Epithelial cell of prostate (primary cell): Measurements from ENCODE around the gene SMG7.

Source experiments
- DNase-seq: peaks from one replicate; pipeline ENCODE4 v3.0.0-alpha.2; 2011; ENCODE audit warnings: low read depth, low spot score
- H3K27ac ChIP-seq: fragments of 450-650 bp; 2 replicates; pipeline ENCODE4 v1.5.1; 2017; ENCODE audit warnings: mild to moderate bottlenecking

Gene SMG7

GRCh38 chr1:183582021-183582713, 109.9 kb downstream of the SMG7 start:
- no peak overlapping the region for H3K27ac ChIP-seq
- DNase-seq, result no peak

- H3K27ac ChIP-seq, result no peak overlapping the region
- DNase-seq, result no peak
These were observed 111.2 kb downstream of the SMG7 start for GRCh38 chr1:183583466-183583865.

- no peak overlapping the region for H3K27ac ChIP-seq
- DNase-seq, result no peak
These were observed 111.8 kb downstream of the SMG7 start for GRCh38 chr1:183584147-183584546.

GRCh38 chr1:183585038-183585437, 112.7 kb downstream of the SMG7 start:
- no peak overlapping the region for H3K27ac ChIP-seq
- DNase-seq, result no peak

- no peak overlapping the region for H3K27ac ChIP-seq
- DNase-seq, result no peak
These were observed 114.2 kb downstream of the SMG7 start for GRCh38 chr1:183586455-183586854.

- no peak for DNase-seq
- no peak overlapping the region for H3K27ac ChIP-seq
These were observed 114.6 kb downstream of the SMG7 start for GRCh38 chr1:183586926-183587325.

- peak overlapping the region; percentile 90 for H3K27ac ChIP-seq
- DNase-seq, result no peak
These were observed 116.5 kb downstream of the SMG7 start for GRCh38 chr1:183588827-183589226.

GRCh38 chr1:183589384-183589783, 117.1 kb downstream of the SMG7 start:
- peak overlapping the region; percentile 90 for H3K27ac ChIP-seq
- no peak for DNase-seq

- peak overlapping the region; percentile 90 for H3K27ac ChIP-seq
- no peak for DNase-seq
These were observed 117.6 kb downstream of the SMG7 start for GRCh38 chr1:183589874-183590243.

- peak within 1 kb of the TSS; percentile 90 for H3K27ac ChIP-seq
- peak; percentile 57 for DNase-seq
These were observed 118.2 kb downstream of the SMG7 start, which contains the start of gene NCF2 for GRCh38 chr1:183590244-183591191. TSS of gene NCF2 (minus strand) at chr1:183590459. CDS start at chr1:183590329, 130 bp downstream.

- DNase-seq, result no peak
- peak overlapping the region; percentile 4 for H3K27ac ChIP-seq
These were observed 120.4 kb downstream of the SMG7 start for GRCh38 chr1:183592733-183593132.

- no peak for DNase-seq
- H3K27ac ChIP-seq, result peak overlapping the region; percentile 4
These were observed 121.1 kb downstream of the SMG7 start for GRCh38 chr1:183593356-183593755.

GRCh38 chr1:183595537-183595936, 123.2 kb downstream of the SMG7 start:
- H3K27ac ChIP-seq, result no peak overlapping the region

GRCh38 chr1:183596500-183596899, 124.2 kb downstream of the SMG7 start:
- no peak for DNase-seq
- H3K27ac ChIP-seq, result no peak overlapping the region

More at GRCh38 chr1:183595537-183595936, 123.2 kb downstream of the SMG7 start:
- no peak for DNase-seq

GRCh38 chr1:183597656-183598347, 125.5 kb downstream of the SMG7 start:
- DNase-seq, result no peak

GRCh38 chr1:183598386-183598785, 126.1 kb downstream of the SMG7 start:
- no peak for DNase-seq
- peak overlapping the region; percentile 13 for H3K27ac ChIP-seq

More at GRCh38 chr1:183597656-183598347, 125.5 kb downstream of the SMG7 start:
- peak overlapping the region; percentile 13 for H3K27ac ChIP-seq

GRCh38 chr1:183600136-183600535, 127.8 kb downstream of the SMG7 start:
- DNase-seq, result peak; percentile 86
- H3K27ac ChIP-seq, result peak overlapping the region; percentile 73

GRCh38 chr1:183600634-183601033, 128.3 kb downstream of the SMG7 start:
- DNase-seq, result no peak
- peak overlapping the region; percentile 73 for H3K27ac ChIP-seq

- no peak overlapping the region for H3K27ac ChIP-seq
- DNase-seq, result no peak
These were observed 130.2 kb downstream of the SMG7 start for GRCh38 chr1:183602510-183602909.
